ENCODE measurements around the gene IGFL4. TPM values are rescaled to one million over a fixed set of nuclear protein-coding genes. Genes with fewer than 3 reads are reported as not detected.

The IGFL4 gene
- total RNA-seq, 1 donor from 2014 or later: not detected

DNA sequence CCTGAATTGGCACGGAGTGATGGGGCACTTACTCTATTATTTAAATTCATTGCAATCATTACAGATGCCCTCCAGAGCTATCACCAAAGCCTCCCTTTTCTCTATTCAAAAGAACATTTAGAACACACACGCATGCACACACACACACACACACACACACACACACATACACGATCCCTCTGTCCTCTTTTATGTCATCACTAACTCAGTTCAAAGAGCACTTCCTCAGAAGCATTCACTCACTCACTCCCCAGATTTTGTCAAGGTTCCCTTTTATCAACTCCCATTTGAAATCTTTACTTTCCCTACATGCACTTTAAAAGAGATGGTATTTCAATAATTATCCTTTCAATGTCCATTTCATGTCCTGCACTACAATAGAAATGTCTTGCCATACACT is 22.4 kb upstream of the IGFL4 start:
- H3K27ac Mint-ChIP-seq (ENCODE audit: unreplicated experiment): no peak overlapping the region

DNA sequence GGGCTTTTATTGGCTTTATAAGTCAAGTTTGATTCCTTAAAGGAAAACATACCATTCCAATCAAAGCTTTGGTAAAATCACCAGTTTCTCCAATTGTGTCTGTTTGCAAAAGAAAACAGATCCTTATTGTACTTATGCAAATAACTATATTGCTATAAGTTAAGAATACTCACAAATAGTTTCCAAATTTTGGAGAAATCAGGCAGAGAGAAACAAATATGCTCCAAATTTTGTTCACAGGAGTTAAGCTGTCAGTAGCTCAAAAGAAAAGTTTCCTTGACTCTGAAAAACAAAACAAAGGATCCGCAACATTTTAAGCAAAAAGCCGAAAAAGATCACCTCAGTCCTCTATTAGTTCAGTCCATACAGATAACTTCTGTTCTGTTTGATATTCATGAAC is 19.2 kb upstream of the IGFL4 start:
- peaks cover 8% of the 10 kb centered on the region for H3K36me3 Mint-ChIP-seq (ENCODE audit: low read depth, unreplicated experiment)
- TF ChIP-seq, protein P1, sequence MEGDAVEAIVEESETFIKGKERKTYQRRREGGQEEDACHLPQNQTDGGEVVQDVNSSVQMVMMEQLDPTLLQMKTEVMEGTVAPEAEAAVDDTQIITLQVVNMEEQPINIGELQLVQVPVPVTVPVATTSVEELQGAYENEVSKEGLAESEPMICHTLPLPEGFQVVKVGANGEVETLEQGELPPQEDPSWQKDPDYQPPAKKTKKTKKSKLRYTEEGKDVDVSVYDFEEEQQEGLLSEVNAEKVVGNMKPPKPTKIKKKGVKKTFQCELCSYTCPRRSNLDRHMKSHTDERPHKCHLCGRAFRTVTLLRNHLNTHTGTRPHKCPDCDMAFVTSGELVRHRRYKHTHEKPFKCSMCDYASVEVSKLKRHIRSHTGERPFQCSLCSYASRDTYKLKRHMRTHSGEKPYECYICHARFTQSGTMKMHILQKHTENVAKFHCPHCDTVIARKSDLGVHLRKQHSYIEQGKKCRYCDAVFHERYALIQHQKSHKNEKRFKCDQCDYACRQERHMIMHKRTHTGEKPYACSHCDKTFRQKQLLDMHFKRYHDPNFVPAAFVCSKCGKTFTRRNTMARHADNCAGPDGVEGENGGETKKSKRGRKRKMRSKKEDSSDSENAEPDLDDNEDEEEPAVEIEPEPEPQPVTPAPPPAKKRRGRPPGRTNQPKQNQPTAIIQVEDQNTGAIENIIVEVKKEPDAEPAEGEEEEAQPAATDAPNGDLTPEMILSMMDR (IDR thresholded peaks at IDR 0.05; ENCODE audit: unreplicated experiment): no peak

More for the DNA sequence above, 22.4 kb upstream of the IGFL4 start:
- Mint-ChIP-seq H3K36me3 (ENCODE audit: low read depth, unreplicated experiment) (peaks cover 8% of the 10 kb centered on the region), H3K9me3 (ENCODE audit: unreplicated experiment) (peaks cover 4% of the 10 kb centered on the region), H3K4me1 (ENCODE audit: unreplicated experiment) (no peaks in the 10 kb centered on the region), H3K4me3 (ENCODE audit: unreplicated experiment) (no peak overlapping the region), H3K27me3 (ENCODE audit: unreplicated experiment) (peaks cover 4% of the 10 kb centered on the region)
- DNase-seq (ENCODE audit: low spot score): no peak
- TF ChIP-seq, protein P1 (IDR thresholded peaks at IDR 0.05; ENCODE audit: unreplicated experiment): no peak

GRCh38 chr19:46058778-46059177 is 18.0 kb upstream of the IGFL4 start:
- Mint-ChIP-seq H3K4me1 (ENCODE audit: unreplicated experiment) (no peaks in the 10 kb centered on the region), H3K4me3 (ENCODE audit: unreplicated experiment) (no peak overlapping the region), H3K36me3 (ENCODE audit: low read depth, unreplicated experiment) (peaks cover 8% of the 10 kb centered on the region), H3K27me3 (ENCODE audit: unreplicated experiment) (peaks cover 2% of the 10 kb centered on the region), H3K9me3 (ENCODE audit: unreplicated experiment) (peaks cover 8% of the 10 kb centered on the region), H3K27ac (ENCODE audit: unreplicated experiment) (no peak overlapping the region)
- no peak for DNase-seq (ENCODE audit: low spot score)
- TF ChIP-seq, protein P1 (IDR thresholded peaks at IDR 0.05; ENCODE audit: unreplicated experiment): no peak

More for the DNA sequence above, 19.2 kb upstream of the IGFL4 start:
- DNase-seq (ENCODE audit: low spot score): no peak
- no peak overlapping the region for H3K27ac Mint-ChIP-seq (ENCODE audit: unreplicated experiment)
- H3K27me3 Mint-ChIP-seq (ENCODE audit: unreplicated experiment): peaks cover 4% of the 10 kb centered on the region
- H3K4me3 Mint-ChIP-seq (ENCODE audit: unreplicated experiment): no peak overlapping the region
- H3K4me1 Mint-ChIP-seq (ENCODE audit: unreplicated experiment): no peaks in the 10 kb centered on the region
- H3K9me3 Mint-ChIP-seq (ENCODE audit: unreplicated experiment): peaks cover 4% of the 10 kb centered on the region

DNA sequence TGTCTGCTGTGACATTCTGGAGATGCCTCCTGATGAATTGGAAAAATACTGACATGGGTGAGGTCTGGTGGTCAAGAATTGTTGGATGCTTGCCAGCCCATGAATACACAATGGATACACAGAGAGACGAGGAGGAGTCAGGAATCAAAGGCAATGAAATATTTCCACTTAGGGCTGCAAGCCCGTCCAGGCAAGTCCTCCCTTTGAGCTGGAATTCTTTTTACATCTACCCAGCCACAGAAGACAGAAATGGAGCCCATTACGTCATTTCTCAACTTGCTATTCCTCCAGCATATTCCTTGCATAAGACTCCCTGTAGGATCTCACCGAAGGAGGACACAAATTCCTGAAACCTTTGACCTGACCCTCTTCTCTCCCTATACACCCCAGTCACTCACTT is 15.7 kb upstream of the IGFL4 start:
- H3K27ac Mint-ChIP-seq (ENCODE audit: unreplicated experiment): no peak overlapping the region
- TF ChIP-seq, protein P1 (IDR thresholded peaks at IDR 0.05; ENCODE audit: unreplicated experiment): no peak
- H3K9me3 Mint-ChIP-seq (ENCODE audit: unreplicated experiment): peaks cover 8% of the 10 kb centered on the region
- H3K4me3 Mint-ChIP-seq (ENCODE audit: unreplicated experiment): no peak overlapping the region
- no peaks in the 10 kb centered on the region for H3K36me3 Mint-ChIP-seq (ENCODE audit: low read depth, unreplicated experiment)
- no peaks in the 10 kb centered on the region for H3K4me1 Mint-ChIP-seq (ENCODE audit: unreplicated experiment)
- no peak for DNase-seq (ENCODE audit: low spot score)
- H3K27me3 Mint-ChIP-seq (ENCODE audit: unreplicated experiment): no peaks in the 10 kb centered on the region

GRCh38 chr19:46052896-46053295 is 12.1 kb upstream of the IGFL4 start:
- TF ChIP-seq, protein P1 (IDR thresholded peaks at IDR 0.05; ENCODE audit: unreplicated experiment): no peak
- Mint-ChIP-seq H3K27me3 (ENCODE audit: unreplicated experiment) (no peaks in the 10 kb centered on the region), H3K36me3 (ENCODE audit: low read depth, unreplicated experiment) (no peaks in the 10 kb centered on the region), H3K4me1 (ENCODE audit: unreplicated experiment) (no peaks in the 10 kb centered on the region), H3K9me3 (ENCODE audit: unreplicated experiment) (peaks cover 3% of the 10 kb centered on the region), H3K4me3 (ENCODE audit: unreplicated experiment) (no peak overlapping the region), H3K27ac (ENCODE audit: unreplicated experiment) (no peak overlapping the region)
- DNase-seq (ENCODE audit: low spot score): no peak

Measured in endothelial cell (in vitro differentiated cells).